Urothelium cell line (cell line): ENCODE measurements around the gene PAFAH1B1.
"Not testable (repeated sequence)": the region's sequence is repeated elsewhere in the genome, so short reads cannot be mapped to it uniquely, and the experiment has no call there.

Source experiments
- DNase-seq: peaks from one replicate; pipeline ENCODE4 v3.0.0; 2011; ENCODE audit warnings: low spot score, mixed read lengths
- FAIRE-seq: peaks from 2 replicates; lab custom pipeline; 2011; peaks lifted over from hg19 to GRCh38; lab: Jason Lieb, UNC

PAFAH1B1 gene

GRCh38 chr17:2687074-2687418 is 93.6 kb downstream of the PAFAH1B1 start:
- DNase-seq = no peak
- no peak for FAIRE-seq

DNA sequence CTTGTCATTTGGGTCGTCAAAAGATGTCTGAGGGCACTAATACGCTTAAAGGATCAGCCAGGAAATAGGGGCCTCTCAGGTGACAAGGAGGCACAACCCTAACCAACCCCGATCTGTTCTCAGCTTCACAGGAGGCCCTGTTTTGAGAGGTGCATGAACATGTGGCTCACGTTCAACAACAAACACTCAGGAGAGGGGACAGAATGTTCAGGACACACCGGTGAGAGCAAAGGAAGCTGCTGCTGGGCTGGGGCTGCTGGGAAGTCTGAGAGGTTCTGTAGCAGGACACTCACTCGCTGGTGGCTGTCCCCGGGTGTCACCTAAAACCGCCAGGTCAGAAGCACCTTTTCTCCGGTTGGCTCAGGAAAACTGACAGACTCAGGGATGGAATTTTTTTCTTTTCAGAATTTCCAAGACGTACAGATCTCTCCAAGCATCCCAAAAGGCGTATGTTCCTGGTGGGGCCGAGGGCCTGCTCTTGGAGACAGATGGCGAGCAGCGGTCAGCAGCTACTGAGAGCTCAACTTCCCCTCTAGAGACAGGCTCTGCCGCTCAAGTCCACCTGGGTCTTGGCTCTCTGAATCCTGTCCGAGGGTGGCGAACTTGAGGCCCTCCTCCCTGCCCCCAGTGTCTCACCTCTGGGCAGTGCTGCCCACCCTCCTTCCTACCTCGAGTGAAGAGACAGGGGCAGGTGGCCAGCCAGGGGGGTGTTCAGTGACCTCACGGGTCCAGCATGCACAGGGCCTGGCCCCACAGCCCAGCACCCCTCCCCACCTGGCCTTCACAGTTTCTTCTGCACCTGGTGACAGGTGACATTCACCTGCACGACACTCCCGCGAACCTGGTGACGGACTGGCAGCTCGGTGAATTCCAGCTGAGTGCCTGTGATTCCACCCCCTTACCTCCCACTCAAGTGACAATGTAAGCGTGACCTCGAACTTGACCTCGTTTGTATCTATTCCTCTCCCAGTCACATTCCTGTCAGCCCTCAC is 95.2 kb downstream of the PAFAH1B1 start:
- FAIRE-seq = no peak
- no peak for DNase-seq

DNA sequence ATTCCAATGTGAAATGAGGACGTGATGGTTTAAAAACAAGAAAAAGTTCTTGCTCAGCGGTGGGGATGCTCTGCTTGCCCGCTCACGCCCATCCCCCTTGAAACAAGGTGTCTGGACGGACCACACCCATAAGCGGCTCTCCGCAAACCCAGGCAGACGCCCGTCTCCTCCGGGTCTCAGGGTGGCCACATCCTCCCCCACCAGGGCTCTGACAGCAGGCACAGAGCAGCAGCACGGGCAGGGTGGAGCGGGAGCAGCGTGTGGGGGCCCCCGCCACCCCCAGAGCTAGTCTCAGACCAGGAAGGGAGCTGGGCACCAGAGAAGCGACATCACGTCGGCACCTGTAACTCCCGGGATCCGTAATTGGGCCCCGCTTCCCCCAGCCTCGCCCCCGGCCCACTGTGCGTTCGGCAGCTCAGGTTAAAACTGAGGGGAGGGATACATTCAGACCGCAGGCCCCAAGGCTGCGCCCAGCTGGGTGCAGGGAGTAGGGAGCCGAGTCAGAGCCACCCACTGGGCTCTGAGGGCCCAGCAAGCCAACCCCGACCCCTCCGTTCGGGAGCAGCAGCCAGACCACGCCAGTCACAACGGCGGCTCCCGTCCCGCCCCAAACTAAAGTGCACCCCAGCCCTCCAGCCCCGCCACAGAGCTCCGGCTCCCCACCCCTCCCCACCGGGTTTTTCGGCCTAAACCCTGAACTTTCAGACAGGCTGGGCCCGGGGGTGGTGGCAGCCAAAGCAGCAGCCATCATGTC is 96.1 kb downstream of the PAFAH1B1 start:
- DNase-seq = no peak
- FAIRE-seq = no peak

- FAIRE-seq = no peak
- DNase-seq = no peak
Measured at GRCh38 chr17:2690165-2691068, 97.0 kb downstream of the PAFAH1B1 start.

DNA sequence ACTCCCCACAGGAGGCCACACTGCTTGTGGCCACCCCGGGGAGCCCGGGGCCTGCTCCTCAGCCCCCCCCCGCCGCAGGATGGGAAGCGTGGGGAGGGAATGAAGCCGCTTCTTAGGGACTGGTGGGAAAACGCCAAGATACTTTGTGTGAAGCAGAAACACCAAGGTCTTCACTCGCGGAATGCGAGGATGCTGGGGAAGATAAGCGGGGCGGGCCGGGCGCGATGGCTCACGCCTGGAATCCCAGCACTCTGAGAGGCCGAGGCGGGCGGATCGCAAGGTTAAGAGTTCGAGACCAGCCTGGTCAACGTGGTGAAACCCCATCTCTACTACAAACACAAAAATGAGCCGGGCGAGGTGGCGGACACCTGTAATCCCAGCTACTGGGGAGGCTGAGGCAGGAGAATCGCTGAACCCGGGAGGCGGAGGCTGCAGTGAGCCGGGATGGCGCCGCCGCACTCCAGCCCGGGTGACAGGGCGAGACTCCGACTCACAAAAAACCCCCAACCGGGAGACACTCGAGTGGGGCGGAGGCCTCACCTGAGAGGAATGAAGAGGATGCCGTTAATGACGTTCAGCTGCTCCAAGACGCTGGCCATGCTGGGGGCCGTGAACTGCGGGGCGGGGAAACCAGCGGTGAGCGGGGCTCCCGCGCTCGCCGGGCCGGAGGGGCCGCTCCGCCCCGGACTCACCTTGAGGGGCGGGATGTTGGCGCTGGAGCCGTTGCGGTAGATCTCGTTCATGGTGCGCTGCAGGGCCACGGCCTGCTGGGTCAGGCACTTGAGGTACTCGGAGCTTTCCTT is 97.8 kb downstream of the PAFAH1B1 start:
- DNase-seq (no peak), FAIRE-seq (no peak)

DNA sequence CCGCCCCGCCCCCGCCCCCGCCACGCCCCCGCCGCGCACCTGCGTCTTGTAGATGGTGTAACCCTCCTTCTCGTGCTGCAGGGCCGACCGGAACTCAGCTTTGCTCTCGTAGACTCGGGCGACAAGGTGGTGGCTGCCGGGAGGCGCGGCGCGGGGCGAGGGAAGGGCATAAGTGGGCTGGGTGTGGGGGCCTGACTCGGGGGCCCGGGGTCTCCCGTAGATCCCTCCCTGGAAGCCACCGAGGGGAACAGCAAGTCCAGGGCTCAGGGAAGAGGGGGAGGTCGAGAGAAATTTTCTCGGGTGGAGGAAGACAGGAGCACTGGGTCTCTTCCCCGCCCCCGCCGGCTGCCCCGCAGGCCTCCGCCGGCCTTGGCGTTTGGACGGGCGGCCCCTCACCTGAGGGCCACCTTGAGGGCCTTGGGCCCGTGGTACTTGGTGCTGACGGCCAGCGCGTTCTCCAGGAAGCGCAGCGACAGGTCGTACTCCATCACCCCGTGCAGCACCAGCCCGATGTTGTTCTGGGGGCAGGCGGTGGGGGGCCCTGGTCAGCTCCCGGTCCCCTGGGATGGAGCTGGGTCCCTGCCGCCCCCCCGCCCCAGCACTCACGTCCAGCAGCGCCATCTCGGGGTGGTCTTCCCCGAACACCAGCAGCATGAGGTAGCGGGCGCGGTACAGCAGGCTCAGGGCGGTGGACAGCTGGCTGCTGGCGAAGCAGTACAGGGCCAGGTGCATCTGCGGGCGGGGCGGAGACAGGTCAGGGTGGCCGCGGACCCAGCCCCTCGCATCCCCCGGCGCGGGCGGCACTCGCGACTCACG is 98.7 kb downstream of the PAFAH1B1 start:
- FAIRE-seq (no peak), DNase-seq (no peak)

- DNase-seq (no peak), FAIRE-seq (no peak)
Measured at GRCh38 chr17:2692781-2693135, 99.3 kb downstream of the PAFAH1B1 start.

DNA sequence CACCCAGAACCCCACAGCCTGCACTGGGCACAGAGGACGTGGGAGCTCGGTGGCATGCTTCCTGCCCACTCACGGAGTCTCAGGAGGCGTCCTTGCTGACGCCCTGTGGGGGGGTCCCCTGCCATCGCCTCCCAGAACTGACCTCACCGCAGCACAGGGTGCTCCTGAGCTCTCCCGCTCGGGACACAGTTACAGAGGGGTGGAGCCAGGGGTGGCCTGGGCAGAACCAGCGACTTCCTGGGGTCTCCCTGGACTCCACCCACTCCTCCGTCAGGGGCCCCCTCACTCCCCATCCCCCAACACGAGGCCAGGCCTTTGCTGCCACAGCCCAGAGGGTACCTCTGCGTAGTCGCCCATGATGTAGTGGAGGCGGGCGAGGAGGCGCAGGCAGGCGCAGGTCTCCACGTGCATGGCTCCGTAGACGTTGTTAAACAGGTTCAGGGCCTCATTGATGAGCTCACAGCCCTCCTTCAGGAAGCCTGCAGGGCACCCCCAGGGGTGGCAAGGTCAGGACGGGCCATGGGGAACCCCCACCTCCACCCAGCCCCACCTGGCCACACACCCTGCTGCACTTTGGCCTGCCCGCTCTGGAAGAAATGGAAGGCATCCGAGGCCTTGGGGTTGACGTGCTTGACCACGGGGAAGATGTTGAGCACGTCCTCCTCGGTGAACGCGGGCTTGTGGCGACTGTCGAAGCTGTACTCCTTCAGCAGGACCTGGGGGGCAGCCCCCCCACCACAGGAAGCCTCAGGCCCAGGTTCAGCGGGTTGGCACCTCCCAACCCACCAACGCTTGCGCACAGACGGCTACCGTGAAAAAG is 100.3 kb downstream of the PAFAH1B1 start:
- no peak for DNase-seq
- FAIRE-seq = no peak

DNA sequence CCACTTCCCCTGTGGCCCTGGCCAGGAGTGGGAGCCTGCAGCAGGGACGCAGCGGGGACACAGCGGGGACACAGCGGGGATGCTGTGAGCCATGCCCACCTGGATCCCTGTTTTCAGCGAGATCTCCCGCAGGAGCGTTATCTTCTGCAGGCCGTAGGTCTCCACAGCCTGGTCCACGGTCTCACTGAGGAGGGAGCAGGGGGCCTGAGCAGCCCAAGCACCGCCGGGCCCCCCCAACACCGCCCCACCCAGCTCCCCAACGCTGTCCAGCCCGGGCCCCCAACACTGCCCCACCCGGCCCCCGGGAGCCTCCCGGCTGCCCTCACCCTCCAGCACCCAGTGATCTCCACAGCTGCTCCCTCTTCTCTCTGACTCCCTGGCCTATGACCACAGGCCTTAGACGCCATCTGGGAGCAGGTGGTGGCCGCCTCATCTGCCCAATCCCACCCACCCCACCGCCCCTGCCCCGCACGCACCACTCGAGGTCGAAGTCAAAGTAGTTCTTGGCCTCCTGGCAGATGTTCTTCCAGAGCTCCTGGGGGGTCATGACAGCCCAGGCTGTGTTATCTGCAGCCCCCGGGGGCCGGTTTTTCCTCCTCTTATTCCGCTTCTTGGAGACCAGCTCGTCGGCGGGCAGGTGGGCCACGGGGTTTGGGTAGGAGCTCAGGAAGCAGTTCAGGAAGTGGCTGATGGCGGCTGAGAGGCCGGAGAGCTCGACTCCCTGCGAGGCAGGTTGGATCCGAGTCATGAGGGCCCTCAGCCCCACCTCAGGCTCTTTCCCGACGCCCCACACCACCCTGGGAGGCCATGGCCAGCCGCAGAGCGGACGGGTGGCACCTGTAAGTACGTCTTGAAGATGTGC is 101.2 kb downstream of the PAFAH1B1 start:
- FAIRE-seq = no peak
- no peak for DNase-seq

GRCh38 chr17:2695243-2695960 is 101.9 kb downstream of the PAFAH1B1 start:
- no peak for DNase-seq

DNA sequence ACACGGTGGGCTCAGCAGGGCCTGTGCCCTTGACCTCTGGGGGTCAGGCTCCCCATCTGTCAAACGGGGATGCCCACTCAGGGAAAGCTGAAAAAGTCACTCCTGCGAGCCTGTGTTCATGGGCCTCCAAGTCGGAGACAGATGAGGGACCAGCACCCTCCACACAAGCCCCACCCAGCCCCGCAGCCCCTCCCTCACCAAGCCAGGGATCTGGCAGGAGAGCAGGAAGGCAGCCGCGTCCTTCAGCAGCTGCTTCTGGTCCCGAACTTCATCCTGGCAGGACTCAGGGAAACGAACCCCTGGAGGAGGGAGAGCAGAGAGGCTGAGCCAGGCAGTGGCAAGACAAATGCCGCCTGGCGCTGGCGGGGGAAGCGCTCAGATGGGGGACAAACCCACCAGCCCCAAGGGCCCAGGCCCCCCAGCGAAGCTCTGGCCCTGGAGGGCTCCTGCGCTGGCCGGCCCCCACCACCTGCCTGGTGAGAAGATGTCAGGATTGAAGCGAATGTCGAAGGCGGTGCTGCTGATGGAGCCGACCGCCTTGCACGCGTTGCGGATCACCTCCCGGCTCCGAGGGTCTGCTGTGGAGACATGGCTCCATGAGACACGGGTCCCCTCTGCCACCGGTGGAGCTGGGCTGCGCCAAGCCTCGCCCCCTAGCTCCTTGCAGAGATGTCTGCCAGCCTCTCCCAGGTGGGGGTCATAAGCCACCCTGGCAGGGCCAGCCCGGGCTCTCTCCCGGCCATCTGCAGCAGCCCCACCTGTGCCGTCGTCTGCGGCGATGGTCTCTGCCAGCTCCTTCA is 102.7 kb downstream of the PAFAH1B1 start:
- no peak for DNase-seq
- no peak for FAIRE-seq

More at GRCh38 chr17:2695243-2695960, 101.9 kb downstream of the PAFAH1B1 start:
- FAIRE-seq = no peak

- FAIRE-seq = no peak
Measured at GRCh38 chr17:2697611-2698162, 104.2 kb downstream of the PAFAH1B1 start.

GRCh38 chr17:2699216-2699805 is 105.9 kb downstream of the PAFAH1B1 start:
- not testable (repeated sequence) for FAIRE-seq, DNase-seq

More at GRCh38 chr17:2697611-2698162, 104.2 kb downstream of the PAFAH1B1 start:
- no peak for DNase-seq

DNA sequence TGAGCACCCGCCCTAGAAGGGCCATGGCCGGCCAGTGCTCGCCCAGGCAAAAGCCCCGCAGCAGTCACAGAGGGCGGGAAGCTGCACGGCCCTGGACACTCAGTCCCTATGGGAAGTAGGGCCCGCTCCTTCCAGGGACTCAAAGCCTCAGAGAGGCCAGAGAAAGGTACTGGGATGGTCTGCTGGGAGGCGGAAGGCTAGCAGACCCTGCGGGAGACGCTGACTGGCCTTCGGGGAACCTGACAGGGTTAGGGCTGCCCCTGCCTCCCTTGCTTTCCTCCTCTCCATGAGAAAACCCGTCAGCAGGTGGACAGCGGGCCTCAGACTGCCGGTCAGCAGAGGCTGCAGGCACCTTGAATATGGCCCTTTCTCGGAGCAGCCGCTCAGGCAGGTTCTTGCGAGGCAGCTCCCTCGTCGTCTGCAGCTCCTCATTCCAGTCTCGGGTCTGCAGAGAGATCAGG is 106.6 kb downstream of the PAFAH1B1 start:
- FAIRE-seq = no peak
- DNase-seq = no peak

- no peak for DNase-seq
- FAIRE-seq = no peak
Measured at GRCh38 chr17:2700491-2701141, 107.2 kb downstream of the PAFAH1B1 start.
